HepG2 (cell line): ENCODE data around the gene M1AP.

Source experiments
- ARID5B ChIP-seq: IDR thresholded peaks from 2 replicates; pipeline ENCODE4 v1.4.0; 2020; ENCODE audit warnings: mild to moderate bottlenecking, missing genetic modification reagents
- CHD2 ChIP-seq: IDR thresholded peaks from 2 replicates; pipeline ENCODE4 v1.6.1; 2011; ENCODE audit warnings: low read depth, low read length, improper control_type of control experiment
- CREB1 ChIP-seq, 2 experiments: fragments of 450-650 bp in 1 of 2; IDR thresholded peaks; 2 replicates each; pipeline ENCODE4 v1.6.1; 2016 to 2017; ENCODE audit warnings: control low read depth in 1 of 2, mild to moderate bottlenecking in 1 of 2, missing compliant biosample characterization in 1 of 2, missing genetic modification characterization in 1 of 2
- CTCF ChIP-seq: sonication (generic); formaldehyde crosslinking; IDR thresholded peaks from 2 replicates; pipeline ENCODE4 v1.5.0; 2020; ENCODE audit warnings: mild to moderate bottlenecking, missing genetic modification reagents, moderate library complexity
- DR1 ChIP-seq: sonication (generic); formaldehyde crosslinking; IDR thresholded peaks from 2 replicates; pipeline ENCODE4 v1.8.0; 2021; ENCODE audit warnings: mild to moderate bottlenecking, missing genetic modification reagents, inconsistent platforms
- POLR2A ChIP-seq, 2 experiments: IDR thresholded peaks; 2 replicates each; pipeline ENCODE4 v1.6.1; 2011; ENCODE audit warnings: low read depth in 2 of 2, low read length in 2 of 2, mild to moderate bottlenecking in 1 of 2, moderate library complexity in 1 of 2; ENCODE audit not compliant: insufficient read depth in 1 of 2
- SMARCE1 ChIP-seq: fragments of 450-650 bp; IDR thresholded peaks from 2 replicates; pipeline ENCODE4 v1.6.1; 2017; ENCODE audit warnings: borderline replicate concordance
- SRY ChIP-seq: sonication (generic); formaldehyde crosslinking; IDR thresholded peaks from 2 replicates; pipeline ENCODE4 v1.8.0; 2022; ENCODE audit warnings: mild to moderate bottlenecking, missing genetic modification reagents
- TAF1 ChIP-seq: sonication (generic); formaldehyde crosslinking; IDR thresholded peaks from 2 replicates; pipeline ENCODE4 v1.4.0; 2020; ENCODE audit warnings: missing genetic modification reagents
- TFAP4 ChIP-seq: sonication (generic); IDR thresholded peaks from 2 replicates; pipeline ENCODE4 v1.6.1; 2016; ENCODE audit warnings: low read depth, borderline replicate concordance
- ZBTB1 ChIP-seq: sonication (generic); formaldehyde crosslinking; IDR thresholded peaks from 2 replicates; pipeline ENCODE4 v1.4.0; 2020; ENCODE audit warnings: missing genetic modification reagents, borderline replicate concordance
- ZNF354B ChIP-seq: sonication (generic); formaldehyde crosslinking; IDR thresholded peaks from 2 replicates; pipeline ENCODE4 v1.8.0; 2022; ENCODE audit warnings: mild to moderate bottlenecking, missing genetic modification reagents

GRCh38 chr2:74618410-74619083 lies 29.6 kb downstream of the M1AP start:
- no peak for TF ChIP-seq CHD2
- no peak for TF ChIP-seq TFAP4
- no peak for TF ChIP-seq TAF1 (CRISPR knock-in tag)
- TF ChIP-seq SMARCE1: no peak
- TF ChIP-seq SRY: no peak
- TF ChIP-seq CREB1 (IDR thresholded peaks at IDR 0.05): no peak
- no peak for TF ChIP-seq CREB1 (CRISPR knock-in tag; IDR thresholded peaks at IDR 0.05)
- TF ChIP-seq POLR2A (IDR thresholded peaks at IDR 0.05; ENCODE audit: insufficient read depth in 1 of 2, low read depth in 2 of 2, low read length in 2 of 2): no peak
- no peak for TF ChIP-seq DR1 (CRISPR knock-in tag)
- TF ChIP-seq CTCF: no peak
- no peak for TF ChIP-seq ZBTB1 (CRISPR knock-in tag)
- TF ChIP-seq ARID5B (CRISPR knock-in tag): no peak
- TF ChIP-seq ZNF354B: no peak
